Activated CD4-positive, alpha-beta memory T cell treated with anti-CD3 and anti-CD28 coated beads for 36 hours (primary cell): ENCODE measurements around the gene EVA1A. TPM values are rescaled to one million over a fixed set of nuclear protein-coding genes. Genes with fewer than 3 reads are reported as not detected.

Source experiments
- CTCF ChIA-PET: fragments of 350-600 bp; sonication (Branson Sonifier 250); formaldehyde crosslinking; loops from one replicate; lab custom pipeline; 2021; ENCODE audit warnings: antibody characterized with exemption, inconsistent platforms; lab: Charles Lee
- POLR2A ChIA-PET: fragments of 350-600 bp; sonication (Branson Sonifier 250); formaldehyde crosslinking; loops from one replicate; lab custom pipeline; 2021; ENCODE audit warnings: antibody characterized with exemption; lab: Charles Lee
- DNase-seq: peaks from one replicate; pipeline ENCODE4 v3.0.0-alpha.2; 2020
- H3K27ac Mint-ChIP-seq: one replicate; pipeline ENCODE4 v1.8.0; 2021; ENCODE audit warnings: mixed read lengths
- H3K27me3 Mint-ChIP-seq: one replicate; pipeline ENCODE4 v1.8.0; 2021; ENCODE audit warnings: mixed read lengths
- H3K36me3 Mint-ChIP-seq: one replicate; pipeline ENCODE4 v1.8.0; 2021; ENCODE audit warnings: mixed read lengths
- H3K4me1 Mint-ChIP-seq: one replicate; pipeline ENCODE4 v1.8.0; 2021; ENCODE audit warnings: low read depth, mixed read lengths
- H3K4me3 Mint-ChIP-seq: one replicate; pipeline ENCODE4 v1.8.0; 2021; ENCODE audit warnings: mild to moderate bottlenecking, mixed read lengths
- H3K9me3 Mint-ChIP-seq: one replicate; pipeline ENCODE4 v1.8.0; 2021; ENCODE audit warnings: mixed read lengths
- intact Hi-C: fragments of 100-400 bp; cut with micrococcal nuclease; formaldehyde crosslinking; loops from one replicate; pipeline ENCODE4 v1.15.1; 2023
- total RNA-seq, 2 experiments: library from RNA; stranded (reverse); gene quantifications; one replicate each; pipeline ENCODE4 v1.2.3, GENCODE V29; 2021

The EVA1A gene
- total RNA-seq, 2 experiments from 2014 or later = not detected

DNA sequence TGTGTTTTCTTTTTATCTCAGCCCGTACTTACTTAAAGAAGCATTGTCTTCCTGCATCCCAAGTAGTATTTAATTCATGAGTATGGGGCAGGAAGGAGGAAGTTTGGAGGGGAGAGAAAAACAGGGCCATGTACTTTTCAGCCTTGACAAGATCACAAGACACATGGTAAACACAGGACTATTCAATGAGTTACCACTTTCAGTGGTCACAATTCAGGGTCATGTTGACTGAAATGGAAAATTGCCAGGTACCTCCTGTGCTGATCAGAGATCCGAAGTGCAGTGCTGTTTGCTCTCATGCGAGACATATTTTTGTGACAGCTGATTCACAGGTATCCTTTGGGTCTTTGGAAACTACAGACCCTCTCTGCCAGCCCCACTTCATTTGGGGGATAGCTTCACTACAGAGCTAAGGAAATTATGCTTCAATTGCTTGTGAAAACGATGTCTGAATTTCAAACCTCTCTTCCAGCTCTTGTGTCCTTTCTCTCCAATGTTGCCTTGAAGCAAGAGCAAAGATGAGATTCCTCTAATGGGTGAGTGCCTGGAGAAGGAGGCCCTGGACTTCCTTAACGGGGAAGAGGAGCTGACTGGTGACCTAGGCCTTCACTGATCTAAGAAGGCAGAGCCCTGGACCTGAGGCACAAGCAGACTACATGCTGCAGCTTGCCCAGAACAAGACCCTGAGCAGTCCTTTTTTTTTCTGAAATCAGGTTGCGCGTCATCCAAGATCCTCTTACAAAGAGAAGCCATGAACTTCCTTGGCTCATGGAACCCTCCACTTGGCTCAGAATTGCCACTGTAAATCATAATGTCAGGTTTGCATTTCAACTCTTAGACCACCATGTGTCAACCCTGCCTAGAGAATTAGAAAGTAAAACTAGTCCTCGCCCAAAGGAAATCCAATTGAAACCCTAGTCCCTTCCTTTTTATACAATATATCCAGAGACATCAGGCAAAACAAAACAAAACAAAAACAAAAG lies 44.1 kb downstream of the EVA1A start:
- no peak overlapping the region for H3K27ac Mint-ChIP-seq
- peaks cover 16% of the 10 kb centered on the region for H3K27me3 Mint-ChIP-seq
- ChIA-PET CTCF (no interaction called here), POLR2A (no interaction called here)
- H3K36me3 Mint-ChIP-seq = no peaks in the 10 kb centered on the region
- no peaks in the 10 kb centered on the region for H3K4me1 Mint-ChIP-seq
- no peak overlapping the region for H3K4me3 Mint-ChIP-seq
- intact Hi-C loops = no loop called here
- H3K9me3 Mint-ChIP-seq = peaks cover 12% of the 10 kb centered on the region
- DNase-seq = no peak

DNA sequence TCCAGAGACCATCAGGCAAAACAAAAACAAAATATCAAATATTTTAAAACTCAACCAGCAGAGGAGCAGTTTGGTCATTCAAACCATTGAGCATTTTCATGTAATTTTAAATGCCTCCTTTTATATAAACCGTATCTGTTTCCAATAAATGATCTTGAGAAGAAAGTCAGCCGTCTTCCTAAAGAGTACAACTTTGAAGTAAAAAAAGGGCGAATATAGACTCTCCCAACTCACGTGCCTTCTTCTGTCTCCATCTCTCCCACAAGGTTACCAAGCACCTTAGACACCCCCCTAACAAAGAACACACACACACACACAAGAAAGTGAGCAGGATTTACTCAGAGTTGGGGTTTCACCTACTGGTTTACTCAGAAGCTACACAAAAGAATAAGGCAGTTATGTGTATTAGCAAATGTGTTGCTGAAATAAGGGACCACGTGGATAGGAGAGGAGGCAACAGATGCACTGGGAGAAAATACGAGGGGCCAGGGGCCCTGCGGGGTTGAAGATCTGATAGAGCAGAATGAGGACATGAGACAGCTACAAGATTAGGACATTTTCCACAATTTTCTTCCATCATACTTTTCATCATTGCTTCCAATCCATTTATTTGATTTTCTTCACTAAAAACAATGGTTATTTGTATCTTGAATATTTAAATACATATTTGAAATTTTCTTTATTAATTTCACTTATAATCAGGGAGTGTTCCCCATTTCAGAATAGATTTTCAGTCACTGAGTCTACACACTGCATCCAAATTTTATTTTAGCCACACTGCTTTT lies 45.0 kb downstream of the EVA1A start:
- CTCF ChIA-PET = no interaction called here
- no peak overlapping the region for H3K4me3 Mint-ChIP-seq
- H3K4me1 Mint-ChIP-seq = no peaks in the 10 kb centered on the region

DNA sequence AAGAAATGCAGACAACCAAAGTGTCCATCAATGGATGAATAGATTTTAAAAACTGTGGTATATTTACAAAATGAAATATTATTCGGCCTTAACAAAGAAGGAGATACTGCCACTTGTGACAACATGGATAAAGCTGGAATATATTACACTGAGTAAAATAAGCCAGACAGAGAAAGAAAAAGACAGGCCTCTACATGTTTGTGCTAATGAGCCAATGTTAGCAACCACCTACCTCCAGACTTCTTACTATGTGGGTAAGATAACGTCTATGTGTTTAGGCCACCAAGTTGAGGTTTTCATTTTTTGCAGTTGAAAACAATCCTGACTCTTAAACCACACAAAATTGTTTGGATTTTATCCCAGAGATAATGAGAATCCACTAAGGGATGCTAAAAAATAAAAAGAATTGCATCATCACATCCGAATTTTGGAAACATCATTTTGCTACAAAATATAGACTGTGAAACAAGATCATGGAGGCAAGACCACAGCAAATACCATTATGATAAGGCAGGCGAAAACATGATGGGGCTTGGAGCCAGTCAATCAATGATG lies 47.0 kb downstream of the EVA1A start:
- no peak for DNase-seq
- Mint-ChIP-seq H3K36me3 (no peaks in the 10 kb centered on the region), H3K4me3 (no peak overlapping the region), H3K9me3 (peaks cover 14% of the 10 kb centered on the region), H3K4me1 (no peaks in the 10 kb centered on the region), H3K27me3 (peaks cover 9% of the 10 kb centered on the region), H3K27ac (no peak overlapping the region)
- ChIA-PET CTCF (no interaction called here), POLR2A (no interaction called here)
- intact Hi-C loops = no loop called here

More for the DNA sequence above, 45.0 kb downstream of the EVA1A start:
- Mint-ChIP-seq H3K27ac (no peak overlapping the region), H3K27me3 (peaks cover 15% of the 10 kb centered on the region), H3K9me3 (peaks cover 12% of the 10 kb centered on the region), H3K36me3 (no peaks in the 10 kb centered on the region)
- POLR2A ChIA-PET = no interaction called here
- DNase-seq = no peak
- intact Hi-C loops = no loop called here

GRCh38 chr2:75512455-75513212 lies 48.1 kb downstream of the EVA1A start:
- no peaks in the 10 kb centered on the region for H3K36me3 Mint-ChIP-seq
- ChIA-PET POLR2A (no interaction called here), CTCF (no interaction called here)
- intact Hi-C loops = no loop called here
- H3K27me3 Mint-ChIP-seq = peaks cover 5% of the 10 kb centered on the region
- DNase-seq = no peak
- no peaks in the 10 kb centered on the region for H3K4me1 Mint-ChIP-seq
- no peak overlapping the region for H3K27ac Mint-ChIP-seq
- H3K9me3 Mint-ChIP-seq = peaks cover 21% of the 10 kb centered on the region
- no peak overlapping the region for H3K4me3 Mint-ChIP-seq

DNA sequence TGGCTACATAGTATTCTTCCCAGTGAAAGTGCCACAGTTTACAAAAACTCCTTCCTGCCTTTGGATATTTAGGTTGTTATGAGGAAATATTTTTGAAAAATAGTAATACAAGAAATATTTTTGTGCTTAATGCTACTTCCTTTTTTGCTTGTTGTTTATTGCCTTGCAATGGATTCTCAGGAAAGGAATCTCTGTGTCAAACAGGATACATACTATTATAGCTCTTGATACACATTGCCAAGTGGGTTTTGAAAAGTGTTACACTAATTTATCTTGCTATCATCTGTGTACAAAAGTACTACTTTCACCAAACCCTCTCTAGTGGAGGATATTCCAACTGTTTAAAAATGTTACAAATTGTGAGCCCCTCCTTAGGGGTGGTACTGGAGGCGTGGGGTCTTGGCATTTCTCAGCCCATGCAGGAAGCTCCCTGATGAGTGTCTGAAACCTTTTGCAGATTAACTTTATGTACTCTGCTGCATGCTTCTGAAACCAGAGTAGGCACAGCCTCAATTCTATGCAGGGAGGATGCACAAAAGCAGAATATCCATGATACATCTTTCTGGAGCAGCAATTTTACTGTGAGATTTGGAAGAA lies 54.5 kb downstream of the EVA1A start:
- peaks cover 9% of the 10 kb centered on the region for H3K9me3 Mint-ChIP-seq
- peaks cover 6% of the 10 kb centered on the region for H3K27me3 Mint-ChIP-seq
- no peak overlapping the region for H3K27ac Mint-ChIP-seq
- intact Hi-C loops = no loop called here
- no peaks in the 10 kb centered on the region for H3K4me1 Mint-ChIP-seq
- H3K4me3 Mint-ChIP-seq = no peak overlapping the region
- DNase-seq = no peak
- POLR2A ChIA-PET = no interaction called here
- no peaks in the 10 kb centered on the region for H3K36me3 Mint-ChIP-seq
- CTCF ChIA-PET = interaction anchor here (0.6 kb wide), 1 partner anchor 39 kb away, joined by 3 read pairs; no protein-coding TSS in a partner anchor

- CTCF ChIA-PET = no interaction called here
- Mint-ChIP-seq H3K4me3 (no peak overlapping the region), H3K27ac (no peak overlapping the region), H3K4me1 (no peaks in the 10 kb centered on the region), H3K9me3 (peaks cover 9% of the 10 kb centered on the region), H3K27me3 (peaks cover 4% of the 10 kb centered on the region), H3K36me3 (no peaks in the 10 kb centered on the region)
- POLR2A ChIA-PET = no interaction called here
- no peak for DNase-seq
- intact Hi-C loops = no loop called here
Measured at GRCh38 chr2:75505012-75505411, 55.7 kb downstream of the EVA1A start.

- intact Hi-C loops = no loop called here
- DNase-seq = no peak
- H3K4me1 Mint-ChIP-seq = no peaks in the 10 kb centered on the region
- ChIA-PET POLR2A (no interaction called here), CTCF (no interaction called here)
- no peaks in the 10 kb centered on the region for H3K36me3 Mint-ChIP-seq
- no peak overlapping the region for H3K4me3 Mint-ChIP-seq
- H3K9me3 Mint-ChIP-seq = peaks cover 3% of the 10 kb centered on the region
- H3K27ac Mint-ChIP-seq = no peak overlapping the region
- peaks cover 4% of the 10 kb centered on the region for H3K27me3 Mint-ChIP-seq
Measured at GRCh38 chr2:75503048-75503607, 57.6 kb downstream of the EVA1A start.

DNA sequence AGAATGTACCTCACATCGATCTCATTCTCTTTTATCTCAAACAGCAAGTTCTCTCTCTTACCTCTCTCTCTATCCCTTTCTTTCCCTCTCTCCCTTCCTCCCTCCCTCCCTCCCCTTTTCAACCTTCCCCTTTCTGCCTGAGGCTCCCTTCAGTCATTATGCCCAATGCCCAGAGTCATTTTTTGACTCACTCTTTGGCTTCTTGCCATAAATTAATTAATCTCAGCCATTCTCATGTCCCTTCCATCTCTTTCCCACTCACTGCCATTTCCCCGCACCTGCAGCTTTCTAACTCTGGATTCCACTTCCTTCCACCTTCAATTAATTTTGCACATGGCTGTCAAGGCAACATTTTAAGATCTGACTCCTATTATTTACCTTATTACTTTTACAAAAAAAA lies 60.1 kb downstream of the EVA1A start:
- no peak for DNase-seq
- ChIA-PET POLR2A (no interaction called here), CTCF (no interaction called here)
- Mint-ChIP-seq H3K36me3 (no peaks in the 10 kb centered on the region), H3K27me3 (no peaks in the 10 kb centered on the region), H3K9me3 (no peaks in the 10 kb centered on the region), H3K27ac (no peak overlapping the region), H3K4me1 (no peaks in the 10 kb centered on the region), H3K4me3 (no peak overlapping the region)
- intact Hi-C loops = no loop called here

- intact Hi-C loops = no loop called here
- ChIA-PET POLR2A (no interaction called here), CTCF (interaction anchor here (0.7 kb wide), 1 partner anchor 109 kb away, joined by 3 read pairs; no protein-coding TSS in a partner anchor)
- no peak for DNase-seq
- Mint-ChIP-seq H3K36me3 (no peaks in the 10 kb centered on the region), H3K4me3 (no peak overlapping the region), H3K4me1 (no peaks in the 10 kb centered on the region), H3K9me3 (no peaks in the 10 kb centered on the region), H3K27ac (no peak overlapping the region), H3K27me3 (no peaks in the 10 kb centered on the region)
Measured at GRCh38 chr2:75499534-75499933, 61.2 kb downstream of the EVA1A start.

DNA sequence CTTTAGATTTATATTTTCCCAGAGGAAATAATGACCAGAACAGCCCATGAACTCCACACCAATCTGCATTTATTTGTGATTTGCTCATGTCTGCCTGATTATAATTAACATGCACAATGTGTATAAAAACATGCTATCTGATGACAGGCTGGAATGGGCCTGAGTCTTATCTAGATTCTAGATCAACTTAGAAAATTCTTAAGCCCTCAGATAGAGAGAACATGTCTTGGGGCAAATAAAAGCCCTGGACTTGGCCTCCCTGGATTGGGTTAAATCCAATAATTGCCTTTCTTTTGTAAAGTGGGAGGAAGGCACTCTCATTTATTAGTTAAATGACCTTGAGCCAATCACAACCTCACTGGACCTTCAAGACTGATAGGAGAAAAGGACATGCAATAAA lies 61.8 kb downstream of the EVA1A start:
- no peak for DNase-seq
- Mint-ChIP-seq H3K4me1 (no peaks in the 10 kb centered on the region), H3K9me3 (no peaks in the 10 kb centered on the region), H3K36me3 (no peaks in the 10 kb centered on the region), H3K27ac (no peak overlapping the region), H3K27me3 (no peaks in the 10 kb centered on the region), H3K4me3 (no peak overlapping the region)
- CTCF ChIA-PET = no interaction called here
- POLR2A ChIA-PET = no interaction called here
- intact Hi-C loops = no loop called here

GRCh38 chr2:75497256-75497655 lies 63.5 kb downstream of the EVA1A start:
- Mint-ChIP-seq H3K9me3 (no peaks in the 10 kb centered on the region), H3K27me3 (peaks cover 2% of the 10 kb centered on the region), H3K4me1 (no peaks in the 10 kb centered on the region), H3K4me3 (no peak overlapping the region), H3K27ac (no peak overlapping the region), H3K36me3 (no peaks in the 10 kb centered on the region)
- intact Hi-C loops = no loop called here
- ChIA-PET POLR2A (no interaction called here), CTCF (no interaction called here)
- DNase-seq = no peak
